ENCODE data around the gene MOV10L1. TPM values are rescaled to one million over a fixed set of nuclear protein-coding genes. Genes with fewer than 3 reads are reported as not detected.

The MOV10L1 gene
- 0.89 and 1.2 TPM in 2 replicates for total RNA-seq

DNA sequence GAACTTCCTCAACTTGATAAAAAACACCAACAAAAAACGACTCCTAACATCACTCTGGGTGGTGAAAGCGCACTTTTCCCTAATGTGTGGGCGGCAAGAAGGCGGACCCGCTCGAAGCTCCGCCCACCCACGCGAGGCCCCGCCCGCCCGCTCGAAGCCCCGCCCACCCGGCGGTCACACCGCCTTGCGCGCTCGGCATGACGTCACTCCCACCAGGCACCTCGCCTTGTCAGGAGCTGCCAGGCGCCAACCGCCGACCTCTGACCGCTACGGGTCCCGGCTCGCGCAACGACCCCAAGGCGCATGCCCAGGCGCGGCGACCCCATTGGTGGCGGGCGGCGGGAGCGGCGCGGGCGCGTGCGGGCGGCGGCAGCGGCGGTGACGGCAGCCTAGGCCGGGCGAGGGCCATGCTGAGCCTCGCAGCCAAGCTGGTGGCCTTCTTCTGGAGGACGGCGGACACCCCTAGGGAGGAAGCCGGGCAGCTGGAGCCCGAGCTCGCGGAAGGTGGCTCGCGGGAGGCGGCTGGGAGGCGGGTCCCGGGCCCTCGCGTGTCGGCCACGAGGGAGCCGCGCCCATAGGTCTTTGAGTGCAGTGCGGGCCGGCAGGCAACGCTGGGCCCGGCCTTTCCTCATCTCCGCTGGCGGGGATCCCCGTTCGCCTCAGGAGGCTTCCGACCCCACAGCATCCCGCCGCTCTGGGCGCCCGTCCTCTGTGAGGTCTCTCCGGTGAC is at the start of gene MOV10L1:
TSS of gene MOV10L1 (plus strand) at position 325 of the 730 bp plus-strand sequence. CDS start at position 408, 83 bp downstream.

DNA sequence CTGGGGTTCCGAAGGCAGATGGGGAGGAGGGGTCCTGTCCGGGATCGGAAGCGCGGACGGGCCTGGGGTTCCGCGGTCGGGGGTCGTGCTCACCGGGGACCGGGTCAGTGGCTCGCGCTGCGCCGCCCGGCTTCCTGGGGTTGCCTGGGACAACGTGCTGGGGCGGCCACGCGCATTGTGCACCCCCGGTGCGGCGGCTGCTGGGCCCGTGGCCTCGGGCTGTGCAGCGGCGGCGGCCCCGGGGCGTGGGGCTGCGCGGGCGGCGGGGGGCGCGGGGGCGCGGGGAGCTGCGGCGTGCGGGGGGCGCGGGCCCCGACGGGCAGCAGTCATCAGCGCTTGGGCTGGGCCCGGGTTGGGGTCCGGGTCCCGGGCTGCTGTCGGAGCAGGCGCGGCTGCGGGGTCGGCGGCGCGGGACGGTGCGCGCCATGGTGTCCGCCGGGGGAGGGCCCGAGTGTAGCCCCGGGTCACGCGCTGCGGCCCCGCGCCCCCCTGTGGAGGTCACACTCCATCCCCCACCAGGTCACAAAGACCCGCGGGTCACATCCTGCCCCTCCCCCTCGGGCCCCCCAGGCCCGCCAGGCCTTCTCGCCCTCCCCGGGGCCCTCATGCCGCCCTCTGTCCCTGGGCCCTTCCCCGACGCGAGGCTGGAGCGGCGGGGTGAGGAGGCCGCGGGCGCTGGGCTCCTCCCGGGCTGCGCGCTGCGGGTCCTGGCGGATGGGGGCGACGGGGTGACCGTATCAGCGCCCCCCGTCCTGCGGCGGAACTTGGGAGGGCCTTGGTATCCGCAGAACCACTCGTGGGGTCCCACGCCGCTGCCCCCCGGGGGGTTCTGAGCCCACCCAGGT is 31.5 kb upstream of the MOV10L1 start, which contains the start of gene TTLL8:
TSS of gene TTLL8 (minus strand) at position 238 of the 845 bp plus-strand sequence.

DNA sequence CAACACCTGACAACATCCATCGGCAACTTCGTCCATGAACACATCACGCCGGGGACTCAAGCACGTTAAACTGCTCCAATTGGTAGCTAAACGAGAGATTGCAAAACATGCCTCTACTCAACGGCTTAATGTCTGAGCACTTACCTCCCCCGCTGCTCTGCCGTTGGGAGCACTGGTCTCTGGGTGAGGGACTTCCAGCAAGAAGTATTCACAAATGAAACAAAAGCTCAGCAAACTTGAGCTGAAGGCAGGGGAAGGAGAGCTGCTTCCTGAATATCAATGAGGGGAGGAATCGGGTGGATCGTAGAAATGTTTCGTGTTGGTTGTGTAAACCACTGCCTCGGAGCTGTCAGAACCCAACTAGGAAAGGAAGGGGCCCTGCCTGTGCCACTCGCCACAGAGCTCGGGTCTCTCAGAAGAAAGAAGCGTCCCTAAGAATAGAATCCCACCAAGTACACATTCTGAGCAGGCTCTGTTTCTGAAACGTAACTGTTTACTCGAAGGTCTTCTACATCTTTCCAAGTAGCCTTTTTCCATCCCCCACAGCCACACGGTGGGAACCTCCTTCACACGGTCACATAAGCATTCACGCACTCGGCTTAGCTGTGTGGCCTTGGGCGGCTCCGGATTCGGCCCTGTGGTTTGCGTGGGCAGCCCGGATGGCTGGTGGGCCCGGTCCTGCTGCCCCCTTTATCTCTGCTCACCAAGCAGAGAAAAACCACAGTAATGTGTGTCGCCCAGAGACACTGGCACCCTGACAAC is 4.4 kb upstream of the MOV10L1 start, which contains the start of gene MLC1:
TSS of gene MLC1 (minus strand) at position 216 of the 762 bp plus-strand sequence. CDS start 524 bp downstream, outside the sequence.

DNA sequence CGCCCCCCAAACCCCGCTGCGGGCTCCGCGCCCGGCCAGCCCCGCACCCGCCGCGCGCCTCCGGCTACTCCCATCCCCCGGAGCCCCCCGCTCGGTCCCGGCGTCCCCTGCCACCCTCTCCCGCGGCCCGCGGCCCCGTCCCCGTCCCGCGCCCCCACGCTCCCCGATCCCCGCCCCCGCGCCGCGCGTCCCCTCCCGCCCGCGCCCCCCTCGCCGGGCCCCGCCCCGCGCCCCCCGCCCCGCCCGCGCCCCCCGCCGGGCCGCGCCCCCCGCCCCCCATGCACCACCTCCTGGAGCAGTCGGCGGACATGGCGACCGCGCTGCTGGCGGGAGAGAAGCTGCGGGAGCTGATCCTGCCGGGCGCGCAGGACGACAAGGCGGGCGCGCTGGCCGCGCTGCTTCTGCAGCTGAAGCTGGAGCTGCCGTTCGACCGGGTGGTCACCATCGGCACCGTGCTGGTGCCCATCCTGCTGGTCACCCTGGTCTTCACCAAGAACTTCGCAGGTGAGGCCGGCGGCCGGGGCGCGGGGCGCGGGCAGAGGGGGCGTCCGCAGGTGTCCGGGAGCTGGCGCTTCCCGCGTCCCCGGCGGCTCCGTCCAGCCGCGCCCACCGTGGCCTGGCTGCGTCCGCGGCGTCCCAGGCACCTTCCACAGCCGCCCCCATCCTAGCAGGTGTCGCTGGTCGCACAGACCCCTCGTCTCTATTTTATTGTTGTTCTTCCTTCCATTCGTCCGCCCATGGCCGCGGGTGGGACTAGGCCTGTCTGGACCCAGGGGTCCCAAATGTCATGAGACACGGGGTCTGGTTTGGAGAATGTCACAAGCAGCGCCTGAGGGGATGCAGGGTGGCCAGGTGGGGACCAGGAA is 80.9 kb downstream of the MOV10L1 start, which contains the start of gene PANX2:
TSS of gene PANX2 (plus strand) at position 279 of the 866 bp plus-strand sequence. CDS start at position 279, 0 bp downstream.

DNA sequence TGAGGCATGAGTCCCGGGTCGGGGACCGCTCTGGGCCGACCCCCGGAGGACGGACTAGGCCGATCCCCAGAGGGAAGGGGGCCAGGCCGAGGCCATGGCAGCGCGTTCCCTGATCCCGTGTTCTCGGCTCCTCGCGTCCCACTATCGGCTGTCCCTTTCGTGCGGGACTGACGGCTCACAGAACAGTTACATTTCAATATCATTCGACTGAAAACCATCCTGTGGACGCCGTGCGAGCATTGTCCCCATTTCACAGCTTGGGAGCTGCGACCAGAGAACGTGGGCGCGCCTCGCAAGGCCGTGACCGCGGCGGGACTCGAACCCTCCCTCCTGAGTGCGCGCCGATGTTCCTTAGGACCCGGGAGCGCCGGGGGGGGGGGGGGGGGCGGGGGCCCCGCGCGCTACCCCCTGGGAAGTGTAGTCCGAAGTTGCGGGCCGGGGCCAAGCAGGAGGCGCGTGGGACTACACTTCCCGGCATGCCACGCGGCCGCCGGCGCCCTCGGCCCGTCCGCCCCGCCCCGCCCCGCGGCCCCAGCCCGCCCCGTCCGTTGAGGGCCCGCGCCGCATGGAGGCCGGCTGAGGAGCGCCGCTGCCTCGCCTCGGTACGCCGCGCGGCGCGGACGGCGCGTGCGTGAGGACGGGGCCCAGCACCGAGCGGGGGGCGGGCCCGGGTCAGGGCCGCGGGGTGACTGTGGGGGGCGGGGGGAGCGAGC is 95.7 kb downstream of the MOV10L1 start, which contains the start of gene TRABD:
TSS of gene TRABD (plus strand) at position 539 of the 713 bp plus-strand sequence. CDS start 7,148 bp downstream, outside the sequence.

DNA sequence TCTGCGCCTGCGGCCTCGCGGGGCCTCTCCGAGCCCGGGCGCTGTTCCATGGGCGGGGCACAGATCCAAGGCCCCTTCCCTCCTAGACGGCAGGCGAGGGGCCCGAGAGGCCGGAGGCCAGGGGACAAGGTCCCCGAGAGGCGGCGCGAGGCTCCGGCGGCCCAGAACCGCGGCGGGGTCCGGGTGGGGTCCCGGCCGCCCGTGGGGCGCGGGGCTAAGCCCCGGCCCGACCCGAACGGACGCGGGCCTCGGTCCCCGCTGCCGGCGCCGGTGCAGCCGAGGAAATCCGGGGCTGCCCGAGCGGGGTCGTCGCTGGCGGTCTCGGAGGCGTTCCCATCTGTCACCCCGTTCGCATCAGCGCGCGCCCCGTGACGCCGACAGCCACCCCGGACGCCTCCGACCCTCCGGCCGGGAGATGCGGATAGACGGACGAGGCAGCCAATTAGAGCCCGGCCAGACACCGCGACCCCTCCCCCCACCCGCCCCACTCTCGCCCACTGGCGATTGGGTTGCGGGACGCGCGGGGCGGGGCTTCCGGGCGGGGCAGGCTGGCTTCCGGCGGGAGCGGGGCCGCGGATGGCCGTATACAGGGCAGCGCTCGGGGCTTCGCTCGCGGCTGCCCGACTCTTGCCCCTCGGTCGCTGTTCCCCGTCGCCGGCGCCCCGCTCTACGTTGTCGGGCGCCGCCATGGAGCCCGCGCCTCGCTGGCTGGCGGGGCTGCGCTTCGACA is 110.8 kb downstream of the MOV10L1 start, which contains the start of gene SELENOO:
TSS of gene SELENOO (plus strand) at position 551 of the 730 bp plus-strand sequence. CDS start at position 577, 26 bp downstream.

Other genes with a start within 250 kb of the MOV10L1 start
- 6.9 and 7.8 TPM in 2 replicates for gene ZBED4, start 236.2 kb upstream of the MOV10L1 start, total RNA-seq
- 24.2 and 24.6 TPM in 2 replicates for gene ALG12, start 171.6 kb upstream of the MOV10L1 start, total RNA-seq
- 102 and 105 TPM in 2 replicates for gene CRELD2, start 171.4 kb upstream of the MOV10L1 start, total RNA-seq
- 39.9 and 46.1 TPM in 2 replicates for gene PIM3, start 129.2 kb upstream of the MOV10L1 start, total RNA-seq
- gene IL17REL, start 77.2 kb upstream of the MOV10L1 start, total RNA-seq, result not detected in 2 replicates
- not detected in 2 replicates for gene TTLL8, start 31.7 kb upstream of the MOV10L1 start, total RNA-seq
- 0.29 TPM in 1 of 2 replicates, not detected in the other for gene MLC1, start 4.6 kb upstream of the MOV10L1 start, total RNA-seq
- gene PANX2, start 80.7 kb downstream of the MOV10L1 start, total RNA-seq, result under 0.01 and 1.1 TPM in 2 replicates
- 35.6 and 44.1 TPM in 2 replicates for gene TRABD, start 95.9 kb downstream of the MOV10L1 start, total RNA-seq
- 34.0 and 35.6 TPM in 2 replicates for gene SELENOO, start 111.0 kb downstream of the MOV10L1 start, total RNA-seq
- gene TUBGCP6, start 155.0 kb downstream of the MOV10L1 start, total RNA-seq, result 16.8 and 27.1 TPM in 2 replicates
- gene HDAC10, start 161.3 kb downstream of the MOV10L1 start, total RNA-seq, result 30.0 and 38.8 TPM in 2 replicates
- 36.5 and 51.0 TPM in 2 replicates for gene MAPK12, start 171.7 kb downstream of the MOV10L1 start, total RNA-seq
- 14.4 and 26.8 TPM in 2 replicates for gene MAPK11, start 180.4 kb downstream of the MOV10L1 start, total RNA-seq
- 161 and 185 TPM in 2 replicates for gene PLXNB2, start 217.6 kb downstream of the MOV10L1 start, total RNA-seq
- gene DENND6B, start 237.0 kb downstream of the MOV10L1 start, total RNA-seq, result 1.4 and 5.0 TPM in 2 replicates